Adrenal gland (tissue), 12 donors: ENCODE data around the gene DOK6. TPM values are rescaled to one million over a fixed set of nuclear protein-coding genes. Genes with fewer than 3 reads are reported as not detected.

Source experiments
- DNase-seq, 7 donors: peaks; one replicate each; pipeline ENCODE4 v3.0.0-alpha.2; 2019 to 2020
- H3K27ac ChIP-seq, 5 donors: fragments of 200-600 bp; sonication (generic) in 4 of 5; 1 replicate in 3 of 5; 2 replicates in 2 of 5; pipeline versions ENCODE4 v1.5.1 to v1.8.0; 2016 to 2020; ENCODE audit warnings: mild to moderate bottlenecking in 1 of 5
- H3K27me3 ChIP-seq: fragments of 200-600 bp; 2 replicates; pipeline ENCODE4 v1.8.0; 2021
- H3K36me3 ChIP-seq, 2 donors: fragments of 200-600 bp; replicated peaks in 1 of 2; 1 replicate in 1 of 2; 2 replicates in 1 of 2; pipeline versions ENCODE4 v1.5.1 to v1.8.0; 2018 to 2022
- H3K4me1 ChIP-seq, 2 donors: fragments of 200-600 bp; replicated peaks in 1 of 2; 1 replicate in 1 of 2; 2 replicates in 1 of 2; pipeline versions ENCODE4 v1.5.1 to v1.8.0; 2018 to 2021
- H3K4me3 ChIP-seq, 4 donors: fragments of 200-600 bp; sonication (generic) in 3 of 4; one replicate each; pipeline ENCODE4 v1.5.1; 2016 to 2018
- H3K9me3 ChIP-seq, 3 donors: fragments of 200-600 bp; sonication (generic) in 1 of 3; replicated peaks in 1 of 3; 1 replicate in 2 of 3; 2 replicates in 1 of 3; pipeline versions ENCODE4 v1.5.1 to v1.8.0; 2016 to 2021
- POLR2A ChIP-seq, 2 donors: fragments of 450-650 bp; IDR thresholded peaks; one replicate each; pipeline ENCODE4 v1.6.1; 2017; ENCODE audit warnings: antibody characterized with exemption in 2 of 2, mild to moderate bottlenecking in 2 of 2, moderate library complexity in 1 of 2
- WGBS, 4 donors: extraction: QIAGEN DNeasy Blood & Tissue Kit in 2 of 4; methylation state at CpG; one replicate each; pipeline versions ENCODE4 v1.1.5 to v1.1.7; 2013 to 2017; 5-methylcytosine and 5-hydroxymethylcytosine counted together
- intact Hi-C, 2 donors: fragments of 100-400 bp; cut with DNase I; formaldehyde crosslinking; loops; one replicate each; pipeline versions ENCODE4 v1.14.1 to v1.15.0; 2022 to 2023
- polyA plus RNA-seq, 3 donors: library from polyadenylated mRNA; stranded (reverse); fragments of 200-250 nt in 2 of 3; fragments of 350-450 nt in 1 of 3; fragmentation: Illumina TruSeq in 1 of 3; extraction: RNeasy Lipid Tissue Mini Kit (QIAGEN cat#74804) in 1 of 3; gene quantifications; one replicate each; pipeline ENCODE4 v1.2.3, GENCODE V29; 2013 to 2014
- total RNA-seq, 9 donors: library from RNA; depleted of rRNA in 4 of 9; stranded (reverse); fragments of >200 nt in 4 of 9; fragments of 120-200 nt in 1 of 9; fragmentation: NEBNext Ultra II Directional in 1 of 9; extraction: Animal tissue kit (Norgen Biotek cat#: 25700) in 1 of 9; gene quantifications; one replicate each; pipeline versions ENCODE4 v1.1.0 to v1.2.4, GENCODE V29; 2013 to 2023
- TF ChIP-seq, protein P1 (sequence below), 6 experiments: fragments of 450-650 bp in 4 of 6; fragments of 200-600 bp in 2 of 6; sonication (generic) in 1 of 6; IDR thresholded peaks; 1 replicate in 5 of 6; 2 replicates in 1 of 6; pipeline versions ENCODE4 v1.5.1 to v1.8.0; 2016 to 2021; ENCODE audit warnings: antibody characterized with exemption in 6 of 6, mild to moderate bottlenecking in 2 of 6, moderate library complexity in 1 of 6
- donor health status: healthy with polysubstance abuse.
- donor health status: Bipolar disorder and iron deficiency.
- donor health status: DM: yes; HTN: yes; CAD: no.
- donor health status: DM: no; HTN: no; CAD: no.
- donor health status: DM: no; HTN: no; CAD: no.
- donor health status: DM: yes; HTN: yes; CAD: no.

Gene DOK6
- total and polyA plus RNA-seq, 12 donors = 0.24 to 4.5 (median 0.76) TPM

DNA sequence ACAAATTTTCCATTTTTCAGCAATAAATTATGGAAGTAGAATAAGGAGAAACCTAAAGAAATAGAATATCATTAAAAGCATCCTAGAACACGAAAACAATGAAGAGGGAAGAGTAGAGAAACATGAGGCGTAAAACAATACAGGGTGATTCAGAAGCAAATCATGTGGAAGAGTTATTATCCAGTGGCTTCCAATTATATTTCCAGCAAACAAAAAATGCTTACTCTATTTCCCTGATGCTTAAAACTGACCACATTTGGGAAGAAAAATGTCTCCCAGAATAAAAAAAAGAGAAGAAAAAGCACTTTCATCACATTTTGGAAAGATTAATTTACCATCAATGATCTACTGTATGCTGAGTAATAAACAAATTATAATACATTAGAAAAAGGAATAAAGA, 354.4 kb downstream of the DOK6 start:
- no peak for DNase-seq
- H3K36me3 ChIP-seq = no peaks in the 10 kb centered on the region
- intact Hi-C loops = no loop called here
- no peak for TF ChIP-seq POLR2A (IDR thresholded peaks at IDR 0.05)
- TF ChIP-seq, protein P1, sequence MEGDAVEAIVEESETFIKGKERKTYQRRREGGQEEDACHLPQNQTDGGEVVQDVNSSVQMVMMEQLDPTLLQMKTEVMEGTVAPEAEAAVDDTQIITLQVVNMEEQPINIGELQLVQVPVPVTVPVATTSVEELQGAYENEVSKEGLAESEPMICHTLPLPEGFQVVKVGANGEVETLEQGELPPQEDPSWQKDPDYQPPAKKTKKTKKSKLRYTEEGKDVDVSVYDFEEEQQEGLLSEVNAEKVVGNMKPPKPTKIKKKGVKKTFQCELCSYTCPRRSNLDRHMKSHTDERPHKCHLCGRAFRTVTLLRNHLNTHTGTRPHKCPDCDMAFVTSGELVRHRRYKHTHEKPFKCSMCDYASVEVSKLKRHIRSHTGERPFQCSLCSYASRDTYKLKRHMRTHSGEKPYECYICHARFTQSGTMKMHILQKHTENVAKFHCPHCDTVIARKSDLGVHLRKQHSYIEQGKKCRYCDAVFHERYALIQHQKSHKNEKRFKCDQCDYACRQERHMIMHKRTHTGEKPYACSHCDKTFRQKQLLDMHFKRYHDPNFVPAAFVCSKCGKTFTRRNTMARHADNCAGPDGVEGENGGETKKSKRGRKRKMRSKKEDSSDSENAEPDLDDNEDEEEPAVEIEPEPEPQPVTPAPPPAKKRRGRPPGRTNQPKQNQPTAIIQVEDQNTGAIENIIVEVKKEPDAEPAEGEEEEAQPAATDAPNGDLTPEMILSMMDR (IDR thresholded peaks at IDR 0.05) = no peak
- 77 to 85% (median 80%) methylated on average over 2 of the region's 2 CpGs for WGBS, 4 donors
- no peak overlapping the region for H3K4me3 ChIP-seq
- no peaks in the 10 kb centered on the region for H3K27me3 ChIP-seq
- no peak overlapping the region for H3K27ac ChIP-seq
- no peaks in the 10 kb centered on the region for H3K9me3 ChIP-seq
- no peaks in the 10 kb centered on the region for H3K4me1 ChIP-seq

DNA sequence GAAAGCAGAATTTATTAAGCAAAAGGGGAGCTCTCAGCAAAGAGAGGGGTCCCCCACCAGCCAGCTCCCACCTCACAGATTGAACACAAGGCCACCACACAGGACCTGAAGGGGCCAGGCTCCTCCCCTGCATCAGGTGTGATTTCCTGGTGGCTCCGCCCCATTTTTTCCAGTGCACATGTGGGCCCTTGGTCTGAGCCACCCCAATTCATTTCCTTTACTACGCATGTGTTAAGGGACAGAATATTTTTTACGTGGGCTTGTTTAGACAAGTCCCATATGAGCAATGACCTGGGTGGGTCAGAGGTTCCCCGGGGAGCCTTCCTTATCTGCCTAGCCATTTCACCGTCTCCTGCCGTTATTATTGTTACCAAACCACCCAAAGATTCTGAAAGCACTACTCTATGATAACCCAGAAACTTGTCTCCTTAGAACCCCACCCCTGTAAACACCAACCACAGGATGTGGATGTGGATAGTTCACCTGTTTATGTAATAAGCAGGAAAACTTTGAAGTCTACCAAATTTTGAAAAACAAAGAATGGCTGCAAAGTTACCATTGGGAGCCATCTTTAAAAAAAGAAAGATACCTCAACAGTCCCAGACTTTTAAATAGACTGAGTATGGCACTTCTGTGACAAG, 355.3 kb downstream of the DOK6 start:
- Histone ChIP-seq H3K27me3 (no peaks in the 10 kb centered on the region), H3K4me1 (no peaks in the 10 kb centered on the region), H3K9me3 (no peaks in the 10 kb centered on the region), H3K36me3 (no peaks in the 10 kb centered on the region), H3K27ac (no peak overlapping the region), H3K4me3 (no peak overlapping the region)
- TF ChIP-seq POLR2A (IDR thresholded peaks at IDR 0.05) = no peak
- TF ChIP-seq, protein P1 (IDR thresholded peaks at IDR 0.05) = no peak
- DNase-seq = no peak
- intact Hi-C loops = no loop called here
- WGBS, 4 donors = 85 to 90% (median 88%) methylated on average over 6 of the region's 6 CpGs

DNA sequence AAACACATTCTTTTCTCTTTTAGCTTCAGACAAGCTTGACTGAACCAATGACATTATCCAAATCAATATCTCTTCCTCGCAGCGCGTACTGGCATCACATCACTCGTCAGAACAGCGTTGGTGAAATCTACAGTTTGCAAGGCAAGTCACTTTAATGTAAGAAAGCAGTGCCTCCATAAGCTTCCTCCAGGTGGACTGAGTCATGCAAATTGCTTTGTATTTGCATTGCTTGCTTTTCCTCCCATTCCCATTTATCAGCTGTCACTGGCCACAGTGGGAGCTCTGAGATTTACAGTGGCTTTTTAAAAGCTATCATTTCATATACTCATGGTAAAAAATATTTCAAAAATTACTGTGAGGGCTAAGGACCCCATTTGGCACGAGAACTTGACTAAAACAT, 357.0 kb downstream of the DOK6 start:
- intact Hi-C loops = no loop called here
- WGBS, 4 donors = 53 to 64% (median 58%) methylated on average over 6 of the region's 6 CpGs
- Histone ChIP-seq H3K4me1 (no peaks in the 10 kb centered on the region), H3K4me3 (no peak overlapping the region), H3K9me3 (no peaks in the 10 kb centered on the region), H3K27ac (no peak overlapping the region), H3K36me3 (no peaks in the 10 kb centered on the region), H3K27me3 (no peaks in the 10 kb centered on the region)
- no peak for DNase-seq
- TF ChIP-seq POLR2A (IDR thresholded peaks at IDR 0.05) = no peak
- TF ChIP-seq, protein P1 (IDR thresholded peaks at IDR 0.05) = no peak

DNA sequence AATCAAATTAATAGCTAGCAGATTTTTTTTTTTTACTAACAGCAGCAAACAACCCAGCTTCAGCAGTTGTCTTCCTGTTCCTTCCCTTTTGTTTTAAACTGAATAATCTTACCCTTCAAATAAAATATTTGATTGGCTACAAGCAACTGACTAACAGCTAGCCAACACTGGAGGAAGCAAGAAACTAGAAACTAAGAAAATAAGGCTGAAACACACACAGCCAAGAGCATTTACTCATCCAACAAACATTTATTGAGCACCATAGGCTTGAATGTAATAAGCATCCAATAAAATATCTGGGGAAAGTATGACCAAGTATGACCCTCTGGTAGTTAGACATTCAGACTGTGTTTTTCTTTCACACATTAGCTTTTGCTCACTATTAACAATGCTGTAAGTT, 357.8 kb downstream of the DOK6 start:
- Histone ChIP-seq H3K36me3 (no peaks in the 10 kb centered on the region), H3K27ac (no peak overlapping the region), H3K4me1 (no peaks in the 10 kb centered on the region), H3K27me3 (no peaks in the 10 kb centered on the region), H3K9me3 (no peaks in the 10 kb centered on the region), H3K4me3 (no peak overlapping the region)
- DNase-seq = no peak
- TF ChIP-seq, protein P1 (IDR thresholded peaks at IDR 0.05) = no peak
- no peak for TF ChIP-seq POLR2A (IDR thresholded peaks at IDR 0.05)
- intact Hi-C loops = no loop called here
